HG03039 (cell line): ENCODE data around the gene PCDHA11.
"Not testable (repeated sequence)": the region's sequence is repeated elsewhere in the genome, so short reads cannot be mapped to it uniquely, and the experiment has no call there.

Experiments used
- ATAC-seq: cut with Tn5 transposase; IDR thresholded peaks from one replicate; pipeline ENCODE4 v1.9.1; 2021; ENCODE audit warnings: mild to moderate bottlenecking, moderate library complexity; ENCODE audit not compliant: unreplicated experiment

Gene PCDHA11

GRCh38 chr5:140868721-140869554 lies at the start of gene PCDHA11:
Gene PCDHA11 (plus strand): TSS chr5:140868957. CDS start chr5:140869104, 147 bp downstream.
- no peak for ATAC-seq

DNA sequence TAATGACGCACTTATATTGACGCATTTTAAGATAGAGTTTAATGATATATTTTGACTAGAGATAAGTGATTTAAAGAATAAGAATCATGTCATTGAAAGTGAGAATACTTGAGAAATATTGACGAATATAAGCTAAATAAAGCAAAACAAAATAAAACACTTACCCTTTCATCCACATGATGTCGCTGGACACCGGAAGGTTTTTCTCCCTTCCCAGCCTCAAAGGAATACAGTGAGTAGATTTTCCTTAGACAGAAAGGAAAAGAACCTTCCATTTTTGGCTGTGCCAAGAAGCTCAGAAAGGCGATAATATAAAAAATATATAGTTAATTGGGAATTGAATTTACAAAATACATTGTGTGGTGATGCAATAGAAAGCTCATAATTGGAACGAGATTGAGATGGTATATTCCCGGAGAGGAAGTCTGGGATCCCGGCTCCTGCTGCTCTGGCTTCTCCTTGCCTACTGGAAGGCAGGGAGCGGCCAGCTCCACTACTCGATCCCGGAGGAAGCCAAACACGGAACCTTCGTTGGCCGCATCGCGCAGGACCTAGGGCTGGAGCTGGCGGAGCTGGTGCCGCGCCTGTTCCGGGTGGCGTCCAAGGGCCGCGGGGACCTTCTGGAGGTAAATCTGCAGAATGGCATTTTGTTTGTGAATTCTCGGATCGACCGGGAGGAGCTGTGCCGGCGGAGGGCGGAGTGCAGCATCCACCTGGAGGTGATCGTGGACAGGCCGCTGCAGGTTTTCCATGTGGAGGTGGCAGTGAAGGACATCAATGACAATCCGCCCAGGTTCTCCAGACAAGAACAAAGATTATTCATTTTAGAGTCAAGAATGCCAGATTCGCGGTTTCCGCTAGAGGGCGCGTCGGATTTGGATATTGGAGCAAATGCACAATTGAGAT lies 47.1 kb upstream of the PCDHA11 start, which contains the start of gene PCDHA5:
Gene PCDHA5, plus strand, starts transcription at position 239 of the 906 bp plus-strand sequence.
- ATAC-seq, result no peak

DNA sequence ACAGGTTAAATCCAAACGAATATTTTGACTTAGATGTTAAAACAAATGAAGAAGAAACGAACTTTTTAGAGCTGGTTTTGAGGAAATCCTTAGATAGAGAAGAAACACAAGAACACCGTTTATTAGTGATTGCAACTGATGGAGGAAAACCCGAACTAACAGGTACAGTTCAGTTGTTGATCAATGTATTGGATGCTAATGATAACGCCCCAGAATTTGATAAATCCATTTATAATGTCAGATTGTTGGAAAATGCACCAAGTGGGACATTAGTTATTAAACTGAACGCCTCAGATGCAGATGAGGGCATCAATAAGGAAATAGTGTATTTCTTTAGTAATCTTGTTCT lies 46.5 kb upstream of the PCDHA11 start:
- ATAC-seq, result no peak

DNA sequence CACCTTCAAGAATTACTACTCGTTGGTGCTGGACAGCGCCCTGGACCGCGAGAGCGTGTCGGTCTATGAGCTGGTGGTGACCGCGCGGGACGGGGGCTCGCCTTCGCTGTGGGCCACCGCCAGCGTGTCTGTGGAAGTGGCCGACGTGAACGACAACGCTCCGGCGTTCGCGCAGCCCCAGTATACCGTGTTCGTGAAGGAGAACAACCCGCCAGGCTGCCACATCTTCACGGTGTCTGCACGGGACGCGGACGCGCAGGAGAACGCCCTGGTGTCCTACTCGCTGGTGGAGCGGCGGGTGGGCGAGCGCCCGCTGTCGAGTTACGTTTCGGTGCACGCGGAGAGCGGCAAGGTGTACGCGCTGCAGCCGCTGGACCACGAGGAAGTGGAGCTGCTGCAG lies 45.8 kb upstream of the PCDHA11 start:
- not testable (repeated sequence) for ATAC-seq

DNA sequence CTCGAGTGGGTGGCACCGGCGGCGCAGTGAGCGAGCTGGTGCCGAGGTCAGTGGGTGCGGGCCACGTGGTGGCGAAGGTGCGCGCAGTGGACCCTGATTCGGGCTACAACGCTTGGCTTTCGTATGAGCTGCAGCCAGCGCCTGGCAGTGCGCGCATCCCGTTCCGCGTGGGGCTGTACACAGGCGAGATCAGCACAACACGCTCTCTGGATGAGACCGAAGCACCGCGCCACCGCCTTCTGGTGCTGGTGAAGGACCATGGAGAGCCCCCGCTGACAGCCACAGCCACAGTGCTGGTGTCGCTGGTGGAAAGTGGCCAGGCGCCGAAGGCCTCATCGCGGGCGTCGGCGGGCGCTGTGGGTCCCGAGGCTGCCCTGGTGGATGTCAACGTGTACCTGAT lies 45.3 kb upstream of the PCDHA11 start:
- no peak for ATAC-seq

- ATAC-seq, result no peak
These were observed 40.9 kb upstream of the PCDHA11 start, which contains the start of gene PCDHA6 for GRCh38 chr5:140827704-140828361. Gene PCDHA6 (plus strand): TSS chr5:140827960. CDS start chr5:140828092, 132 bp downstream.

DNA sequence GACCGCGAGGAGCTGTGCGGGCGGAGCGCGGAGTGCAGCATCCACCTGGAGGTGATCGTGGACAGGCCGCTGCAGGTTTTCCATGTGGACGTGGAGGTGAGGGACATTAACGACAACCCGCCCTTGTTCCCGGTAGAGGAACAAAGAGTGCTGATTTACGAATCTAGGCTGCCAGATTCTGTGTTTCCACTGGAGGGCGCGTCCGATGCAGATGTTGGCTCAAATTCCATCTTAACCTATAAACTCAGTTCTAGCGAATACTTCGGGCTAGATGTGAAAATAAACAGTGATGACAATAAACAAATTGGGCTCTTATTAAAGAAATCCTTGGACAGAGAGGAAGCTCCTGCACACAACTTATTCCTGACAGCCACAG lies 40.4 kb upstream of the PCDHA11 start:
- ATAC-seq, result no peak

GRCh38 chr5:140829511-140830501 lies 39.0 kb upstream of the PCDHA11 start:
- not testable (repeated sequence) for ATAC-seq

DNA sequence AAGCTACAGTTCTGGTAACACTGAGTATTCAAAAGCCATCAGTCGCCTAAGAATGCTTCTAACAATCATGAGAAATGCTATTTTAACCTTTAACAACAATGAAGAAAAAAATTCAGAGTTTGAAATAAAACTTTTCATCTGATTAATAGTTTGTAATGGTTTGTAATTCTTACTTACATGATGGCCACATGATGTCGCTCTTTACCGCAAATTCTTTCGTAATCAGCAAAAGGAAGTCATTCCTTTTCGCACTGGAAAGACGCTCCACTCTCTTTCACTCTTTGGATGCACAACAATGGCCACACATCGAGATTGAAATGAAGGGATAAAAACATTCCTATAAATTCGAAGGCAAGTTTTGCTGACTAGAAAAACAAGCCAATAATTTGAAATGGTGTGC lies 34.8 kb upstream of the PCDHA11 start, which contains the start of gene PCDHA7:
Gene PCDHA7, plus strand, starts transcription at position 277 of the 400 bp plus-strand sequence. Its CDS starts 115 bp downstream, at position 392.
- no peak for ATAC-seq

GRCh38 chr5:140834439-140835008 lies 34.2 kb upstream of the PCDHA11 start:
- not testable (repeated sequence) for ATAC-seq

- ATAC-seq, result no peak
These were observed 32.9 kb upstream of the PCDHA11 start for GRCh38 chr5:140835622-140836510.

DNA sequence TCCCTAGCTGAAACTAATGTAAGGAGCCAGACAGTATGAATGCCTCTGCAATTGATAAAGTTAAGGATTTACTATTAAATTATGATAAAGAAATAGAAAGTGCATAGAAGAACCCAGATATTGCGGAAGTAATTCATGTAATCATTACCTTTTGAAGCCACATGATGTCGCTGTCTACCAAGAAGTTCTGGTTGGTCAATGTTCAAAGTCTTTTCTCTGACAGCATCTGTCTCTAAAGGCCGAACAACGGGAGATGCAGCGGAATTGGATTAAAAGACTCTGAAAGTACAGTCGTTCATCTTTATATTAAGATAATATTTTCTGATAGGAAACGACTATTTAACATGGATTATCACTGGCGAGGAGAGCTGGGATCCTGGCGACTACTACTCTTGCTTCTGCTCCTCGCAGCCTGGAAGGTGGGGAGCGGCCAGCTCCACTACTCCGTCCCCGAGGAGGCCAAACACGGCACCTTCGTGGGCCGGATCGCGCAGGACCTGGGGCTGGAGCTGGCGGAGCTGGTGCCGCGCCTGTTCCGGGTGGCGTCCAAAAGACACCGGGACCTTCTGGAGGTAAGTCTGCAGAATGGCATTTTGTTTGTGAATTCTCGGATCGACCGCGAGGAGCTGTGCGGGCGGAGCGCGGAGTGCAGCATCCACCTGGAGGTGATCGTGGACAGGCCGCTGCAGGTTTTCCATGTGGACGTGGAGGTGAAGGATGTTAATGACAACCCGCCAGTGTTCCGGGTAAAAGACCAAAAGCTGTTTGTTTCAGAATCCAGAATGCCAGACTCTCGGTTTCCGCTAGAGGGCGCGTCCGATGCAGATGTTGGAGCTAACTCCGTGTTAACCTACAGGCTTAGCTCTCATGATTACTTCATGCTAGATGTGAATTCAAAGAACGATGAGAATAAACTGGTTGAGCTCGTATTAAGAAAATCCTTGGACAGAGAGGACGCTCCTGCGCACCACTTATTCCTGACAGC lies 27.5 kb upstream of the PCDHA11 start, which contains the start of gene PCDHA8:
Gene PCDHA8, plus strand, starts transcription at position 210 of the 985 bp plus-strand sequence. Its CDS starts 135 bp downstream, at position 345.
- ATAC-seq, result no peak

DNA sequence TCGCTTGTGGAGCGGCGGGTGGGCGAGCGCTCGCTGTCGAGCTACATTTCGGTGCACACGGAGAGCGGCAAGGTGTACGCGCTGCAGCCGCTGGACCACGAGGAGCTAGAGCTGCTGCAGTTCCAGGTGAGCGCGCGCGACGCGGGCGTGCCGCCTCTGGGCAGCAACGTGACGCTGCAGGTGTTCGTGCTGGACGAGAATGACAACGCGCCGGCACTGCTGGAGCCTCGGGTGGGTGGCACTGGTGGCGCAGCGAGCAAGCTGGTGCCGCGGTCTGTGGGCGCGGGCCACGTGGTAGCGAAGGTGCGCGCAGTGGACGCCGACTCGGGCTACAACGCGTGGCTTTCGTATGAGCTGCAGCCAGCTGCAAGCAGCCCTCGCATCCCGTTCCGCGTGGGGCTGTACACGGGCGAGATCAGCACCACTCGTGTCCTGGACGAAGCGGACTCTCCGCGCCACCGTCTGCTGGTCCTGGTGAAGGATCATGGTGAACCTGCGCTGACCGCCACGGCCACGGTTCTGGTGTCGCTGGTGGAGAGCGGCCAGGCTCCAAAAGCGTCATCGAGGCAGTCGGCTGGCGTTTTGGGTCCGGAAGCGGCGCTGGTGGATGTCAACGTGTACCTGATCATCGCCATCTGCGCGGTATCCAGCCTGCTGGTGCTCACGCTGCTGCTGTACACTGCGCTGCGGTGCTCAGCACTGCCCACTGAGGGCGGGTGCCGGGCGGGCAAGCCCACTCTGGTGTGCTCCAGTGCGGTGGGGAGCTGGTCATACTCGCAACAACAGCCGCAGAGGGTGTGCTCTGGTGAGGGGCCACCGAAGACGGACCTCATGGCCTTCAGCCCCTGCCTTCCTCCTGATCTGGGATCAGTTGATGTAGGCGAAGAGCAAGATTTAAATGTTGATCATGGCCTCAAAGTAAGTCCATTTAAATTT lies 25.7 kb upstream of the PCDHA11 start:
- ATAC-seq, result no peak

GRCh38 chr5:140848139-140849102 lies 20.3 kb upstream of the PCDHA11 start, which contains the start of gene PCDHA9:
Gene PCDHA9 (plus strand): TSS chr5:140848382. CDS start chr5:140848496, 114 bp downstream.
- ATAC-seq, result not testable (repeated sequence)
